NCI-H2171 treated with DMSO at 0.1 percent for 48 hours (cell line): ENCODE results near the gene IQCM.
"Not testable (repeated sequence)": the region's sequence is repeated elsewhere in the genome, so short reads cannot be mapped to it uniquely, and the experiment has no call there.

Experiments
- DNase-seq: peaks from one replicate; lab custom pipeline; 2025; lab: John Stamatoyannopoulos, UW

The IQCM gene

DNA sequence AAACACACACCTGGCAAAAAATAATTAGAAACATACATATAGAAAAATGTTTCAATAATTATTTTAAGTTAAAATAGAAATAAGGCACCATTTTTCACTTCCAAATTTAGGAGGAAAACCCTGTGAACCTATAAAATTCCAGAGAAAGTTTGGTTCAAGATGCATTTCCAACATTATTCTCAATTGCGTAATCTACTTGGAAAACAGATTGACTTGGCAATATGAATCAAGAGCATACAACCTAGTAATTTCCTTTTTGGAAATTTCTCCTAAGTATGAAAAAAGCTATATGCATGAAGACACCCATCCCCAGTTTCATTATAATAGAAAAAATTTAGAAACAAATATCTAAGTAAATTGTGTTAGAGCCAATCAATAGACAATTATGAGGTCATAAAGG is 242.9 kb downstream of the IQCM start:
- DNase-seq: no peak

DNA sequence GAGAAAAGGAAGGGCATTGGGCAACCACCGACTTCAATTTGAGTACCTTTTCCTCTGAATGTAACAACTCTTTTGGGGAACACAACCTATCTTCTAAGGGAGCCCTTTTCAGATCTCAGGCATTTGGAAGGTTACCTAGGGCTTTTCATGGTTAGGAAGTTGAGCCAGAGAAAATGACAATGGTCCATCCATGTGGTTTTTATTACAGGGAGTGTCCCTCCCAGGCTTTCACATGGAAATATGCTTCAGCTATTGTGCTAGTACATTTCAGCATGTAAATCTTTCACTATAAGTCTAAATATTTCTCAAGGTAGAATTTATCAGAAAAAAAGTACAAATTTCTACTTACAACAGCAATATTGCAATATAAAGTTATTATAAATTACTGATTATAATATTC is 259.8 kb downstream of the IQCM start:
- DNase-seq: no peak

DNA sequence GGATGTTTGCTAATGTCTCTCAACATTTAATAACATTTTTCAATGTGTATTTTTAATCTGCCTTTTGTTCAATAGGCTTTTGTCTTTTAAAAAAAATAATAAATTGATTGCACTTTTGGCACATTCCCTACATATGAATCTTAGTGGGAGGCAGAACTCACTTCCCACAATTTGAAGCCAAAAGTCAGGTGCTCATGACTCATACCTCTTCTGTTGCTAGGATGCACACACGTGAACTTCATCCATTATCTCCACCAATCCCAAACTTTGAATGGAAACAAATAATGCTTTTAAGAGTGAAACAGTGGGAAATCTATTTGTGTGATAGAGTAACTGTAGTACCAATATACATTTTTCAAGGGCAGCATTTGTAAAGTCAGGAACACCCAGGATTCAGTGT is 260.5 kb downstream of the IQCM start:
- DNase-seq: no peak

DNA sequence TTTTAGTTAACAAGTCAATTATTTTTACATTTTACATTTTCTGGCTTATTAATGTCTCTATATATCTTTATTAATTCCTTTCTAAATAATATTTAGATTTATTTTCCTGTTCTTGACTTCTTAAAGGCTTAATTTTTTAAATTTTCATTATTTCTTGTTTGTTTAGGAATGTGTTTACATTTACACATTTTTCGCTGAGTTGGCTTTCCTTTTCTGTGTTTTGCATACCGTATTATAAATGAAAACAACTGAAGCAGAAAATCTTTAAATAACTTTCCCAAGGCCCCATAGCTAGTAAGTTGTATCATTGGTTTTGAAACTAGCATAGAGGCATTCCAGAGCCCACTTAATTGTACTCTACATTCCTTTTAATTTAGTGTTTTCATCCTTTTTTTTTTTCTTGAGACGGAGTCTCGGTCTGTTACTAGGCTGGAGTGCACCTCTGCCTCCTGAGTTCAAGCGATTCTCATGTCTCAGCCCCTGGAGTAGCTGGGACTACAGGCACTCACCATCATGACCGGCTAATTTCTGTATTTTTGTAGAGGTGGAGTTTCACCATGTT is 261.6 kb downstream of the IQCM start:
- no peak for DNase-seq

DNA sequence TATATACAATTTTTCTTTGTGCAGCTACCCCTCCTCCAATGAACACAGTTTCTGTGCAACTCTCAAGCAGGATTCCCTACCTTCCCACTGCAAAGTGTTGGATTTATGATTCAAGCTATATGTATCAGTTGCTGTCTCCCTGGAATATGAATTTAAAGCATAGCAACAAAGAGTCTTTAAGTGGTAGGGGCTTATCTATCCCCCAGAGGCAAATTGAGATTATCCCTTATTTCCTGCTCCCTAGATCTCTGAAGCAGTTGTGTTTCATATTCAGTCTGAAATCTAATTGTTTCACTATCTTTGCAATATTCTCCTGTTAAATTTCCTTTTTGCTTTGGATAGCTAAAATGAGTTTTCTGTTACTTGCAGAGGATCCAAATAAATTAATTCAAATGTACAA is 263.0 kb downstream of the IQCM start:
- DNase-seq: no peak

DNA sequence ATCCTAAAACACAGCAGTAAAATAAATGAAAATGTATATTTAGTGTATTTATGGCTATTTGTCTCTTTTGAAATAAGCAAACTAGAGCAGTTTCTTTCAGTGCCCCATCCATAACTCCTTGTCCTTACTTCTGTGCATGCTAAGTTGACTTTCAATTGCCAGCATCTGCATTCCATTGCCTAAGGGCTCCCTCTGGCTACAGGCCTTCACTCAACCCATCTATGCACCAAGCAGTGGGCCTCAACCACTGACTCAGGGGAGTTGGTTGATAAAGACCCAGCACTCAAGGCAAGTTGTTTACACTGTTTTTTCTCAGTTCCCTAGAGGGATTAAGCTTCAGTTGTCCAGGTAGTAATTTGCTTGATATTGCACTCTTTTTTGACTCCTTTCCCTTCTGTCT is 265.7 kb downstream of the IQCM start:
- DNase-seq: no peak

DNA sequence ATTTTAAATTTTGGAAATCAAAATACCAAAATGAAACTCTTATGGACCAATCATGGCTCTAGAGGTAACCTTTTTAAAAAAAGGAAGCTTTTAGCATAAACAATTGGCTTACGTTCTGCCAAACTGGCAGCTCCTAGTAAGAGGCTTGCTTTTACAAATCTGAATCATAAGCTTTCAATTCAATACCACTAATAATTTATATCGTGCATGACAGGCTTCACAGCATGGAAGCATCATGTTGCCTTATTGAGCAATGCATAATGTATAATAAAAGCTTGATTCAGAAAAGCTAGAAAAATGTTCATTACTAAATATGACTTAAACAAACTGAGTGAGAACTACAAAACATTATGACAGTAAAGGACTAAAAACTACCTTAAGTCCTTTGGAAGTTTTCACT is 280.9 kb downstream of the IQCM start:
- DNase-seq: no peak

DNA sequence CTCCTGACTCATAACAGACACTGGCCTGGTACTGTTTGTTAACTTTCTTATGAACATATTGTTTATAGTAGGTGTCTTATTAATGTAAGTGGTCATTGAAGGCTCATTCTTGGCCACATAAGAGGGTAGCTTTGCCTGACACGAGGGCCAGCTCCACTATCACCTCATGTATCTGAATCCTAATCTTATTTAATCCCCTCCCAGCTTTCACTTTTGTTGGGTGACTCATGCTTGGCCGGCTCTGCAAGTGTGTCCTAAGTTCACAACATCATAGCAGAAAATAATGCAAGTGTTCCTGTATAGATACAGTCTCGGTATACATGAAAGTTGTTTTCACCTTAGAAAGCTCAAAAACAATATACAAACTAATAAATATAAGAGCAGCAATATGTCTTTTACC is 283.8 kb downstream of the IQCM start:
- no peak for DNase-seq

DNA sequence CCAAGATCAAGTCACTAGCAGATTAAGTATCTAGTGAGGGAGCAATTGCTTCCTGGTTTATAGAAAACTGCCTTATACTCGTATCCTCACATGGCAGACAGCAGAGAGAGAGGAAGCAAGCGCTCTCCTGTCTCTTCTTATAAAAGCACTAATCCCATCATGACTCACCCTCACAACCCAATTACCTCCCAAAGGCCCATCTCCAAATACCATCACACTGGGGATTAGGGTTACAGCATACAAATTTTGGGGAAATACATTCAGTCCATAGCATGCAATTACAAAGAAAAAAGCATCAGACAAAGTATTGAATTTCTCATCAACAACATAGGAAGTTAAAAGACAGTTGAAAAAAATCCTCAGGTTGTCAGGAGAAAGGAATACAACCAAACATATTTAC is 292.6 kb downstream of the IQCM start:
- DNase-seq: no peak

DNA sequence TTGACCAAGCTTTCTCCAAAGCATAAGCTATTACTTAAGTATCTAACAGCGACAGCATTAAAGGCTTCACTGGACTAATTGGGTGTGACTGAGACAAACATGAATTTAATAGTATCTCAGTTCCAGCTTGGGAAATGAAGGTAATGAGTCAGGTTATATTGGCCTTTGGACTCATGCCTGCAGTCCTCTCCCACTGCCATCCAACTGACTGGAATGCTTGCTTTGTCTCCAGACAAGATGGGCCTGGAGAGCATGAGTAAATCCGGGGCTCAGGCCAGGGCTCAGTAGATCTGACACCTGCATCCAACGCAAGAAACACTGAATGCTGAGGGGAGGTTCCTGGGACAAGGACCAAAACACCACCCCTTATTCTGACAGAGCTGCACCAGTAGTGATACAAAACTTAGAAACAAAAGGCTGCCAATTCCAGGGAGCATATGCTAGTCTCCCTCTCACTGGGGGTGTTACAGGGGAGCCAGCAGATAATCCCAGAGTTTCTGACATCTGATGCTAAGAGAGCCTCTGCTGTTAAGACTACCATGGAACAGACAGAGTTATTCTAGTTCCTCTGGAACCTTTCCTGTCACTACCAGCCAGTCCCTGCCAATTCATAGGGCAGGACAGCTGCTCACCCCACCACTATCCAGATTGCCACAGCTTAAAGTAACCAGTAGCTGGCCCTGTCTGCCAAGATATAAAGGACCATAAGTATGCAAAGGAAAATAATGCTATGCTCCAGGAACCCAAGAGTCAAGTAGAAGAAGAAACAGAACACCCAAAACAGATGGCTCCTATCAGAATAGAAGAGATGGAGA is 293.8 kb downstream of the IQCM start:
- no peak for DNase-seq

DNA sequence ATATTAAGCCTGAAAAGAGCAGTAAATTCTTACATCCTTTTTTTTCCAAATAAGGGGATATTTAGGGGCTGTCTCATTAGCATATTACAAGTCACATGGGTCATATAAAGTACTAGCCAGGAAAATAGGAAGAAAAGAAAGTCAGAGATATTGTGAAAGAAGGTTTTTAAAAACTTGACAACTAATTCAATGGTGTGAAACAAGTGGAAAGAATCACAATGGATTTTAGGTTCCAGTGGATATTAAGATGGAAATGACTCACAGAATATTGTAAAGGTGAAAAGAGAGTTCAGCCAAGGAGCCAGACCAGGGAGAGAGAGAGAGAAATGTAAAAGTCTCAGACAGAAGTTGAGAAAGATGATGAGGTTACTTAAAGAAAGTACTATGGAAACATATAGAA is 297.2 kb downstream of the IQCM start:
- DNase-seq: no peak

DNA sequence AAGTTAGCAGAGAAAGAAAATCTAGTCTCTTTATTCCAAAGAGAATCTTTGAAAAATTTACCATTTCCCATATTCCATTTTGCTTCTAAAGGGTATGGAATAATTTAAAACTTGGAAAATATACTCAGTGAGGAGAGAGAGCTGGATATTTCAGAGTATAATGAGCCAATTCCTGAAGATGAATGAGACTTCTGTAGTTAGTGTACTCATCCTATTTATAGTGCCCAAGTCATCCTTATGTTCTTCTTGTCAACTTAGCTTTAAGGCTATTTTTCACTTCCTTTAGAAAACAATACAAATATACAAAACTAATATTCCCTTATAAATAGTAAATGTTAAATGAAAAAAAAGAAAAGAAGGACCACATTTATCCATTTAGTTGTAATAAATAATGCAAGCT is 302.6 kb downstream of the IQCM start:
- DNase-seq: no peak

DNA sequence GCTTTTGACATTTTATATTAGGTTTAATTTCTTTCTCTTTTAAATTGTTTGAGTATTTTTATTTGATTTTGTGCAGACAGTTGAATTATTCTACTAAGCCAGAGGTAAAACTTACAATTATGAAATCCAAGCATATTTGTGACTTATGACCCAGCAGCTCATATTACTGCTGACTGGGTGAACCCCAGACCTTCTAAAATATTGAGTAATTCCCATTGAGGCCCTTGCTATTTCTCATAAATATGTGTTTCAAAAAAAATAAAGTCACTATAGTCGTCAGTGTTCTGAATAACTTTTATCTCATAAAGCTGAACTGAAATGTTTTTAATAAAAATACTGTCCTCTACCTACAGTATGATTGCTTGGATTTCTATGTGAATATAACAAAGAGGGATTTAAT is 303.1 kb downstream of the IQCM start:
- no peak for DNase-seq

DNA sequence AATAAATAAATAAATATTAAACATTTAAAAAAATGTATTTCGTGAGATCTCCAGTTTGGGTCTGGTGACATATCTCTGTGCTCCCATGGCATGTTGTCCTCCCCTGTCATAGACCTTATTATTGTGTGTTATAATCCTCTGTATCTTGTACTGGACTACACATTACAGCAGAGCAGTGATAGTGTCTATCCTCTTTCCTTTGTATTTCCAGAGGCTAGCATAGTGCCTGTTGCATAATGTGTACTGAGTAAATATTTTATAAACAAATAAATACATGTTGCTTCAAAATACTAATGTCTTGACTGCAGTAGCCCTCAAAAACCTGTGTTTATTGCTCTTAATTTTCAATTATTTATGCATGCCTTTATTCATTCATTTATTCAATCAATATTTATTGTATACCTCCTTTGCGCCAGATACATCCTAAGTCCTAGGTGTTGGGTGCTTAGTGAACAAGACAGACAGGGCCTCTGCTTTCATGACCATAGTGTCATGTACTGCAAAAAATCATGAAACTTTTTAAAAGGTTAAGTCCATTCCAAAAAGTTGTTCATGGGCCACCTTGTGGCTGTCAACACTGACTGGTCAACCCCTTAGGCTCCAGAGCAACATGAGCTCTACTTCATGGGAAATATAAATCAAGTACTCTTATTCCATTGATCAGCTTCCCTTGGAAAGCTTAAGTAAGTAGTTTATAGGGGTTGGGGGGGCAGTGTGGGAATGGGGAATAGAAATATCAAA is 303.9 kb downstream of the IQCM start:
- DNase-seq: no peak

DNA sequence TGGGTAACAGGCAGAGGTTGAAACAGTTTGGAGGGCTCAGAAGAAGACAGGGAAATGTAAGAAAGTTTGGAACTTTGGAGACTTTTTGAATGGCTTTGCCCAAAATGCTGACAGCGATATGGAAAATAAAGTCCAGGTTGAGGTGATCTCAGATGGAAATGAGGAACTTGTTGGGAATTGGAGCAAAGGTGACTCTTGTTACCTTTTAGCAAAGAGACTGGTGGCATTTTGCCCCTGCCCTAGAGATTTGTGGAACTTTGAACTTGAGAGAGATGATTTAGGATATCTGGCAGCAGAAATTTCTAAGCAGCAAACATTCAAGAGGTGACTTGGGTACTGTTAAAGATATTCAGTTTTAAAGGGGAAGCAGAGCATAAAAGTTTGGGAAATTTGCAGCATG is 308.3 kb downstream of the IQCM start:
- not testable (repeated sequence) for DNase-seq

DNA sequence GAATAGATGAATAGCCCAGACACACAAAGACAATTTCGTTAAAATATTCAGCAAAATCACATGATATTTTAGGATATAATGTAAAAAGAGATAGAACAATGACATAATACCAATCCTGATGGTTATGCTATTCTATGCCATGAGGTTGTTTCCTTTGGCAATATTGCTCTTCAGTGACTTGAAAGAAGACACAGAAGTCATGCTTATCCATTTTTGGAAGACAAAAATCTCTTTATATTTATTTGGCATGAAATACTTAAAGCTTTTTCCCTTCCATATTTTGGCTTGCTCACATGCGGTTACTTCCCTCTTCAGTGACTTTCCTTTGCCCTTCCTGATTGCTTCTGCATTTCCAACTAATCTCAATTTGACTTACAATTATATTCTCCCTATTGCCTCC is 314.8 kb downstream of the IQCM start:
- no peak for DNase-seq

DNA sequence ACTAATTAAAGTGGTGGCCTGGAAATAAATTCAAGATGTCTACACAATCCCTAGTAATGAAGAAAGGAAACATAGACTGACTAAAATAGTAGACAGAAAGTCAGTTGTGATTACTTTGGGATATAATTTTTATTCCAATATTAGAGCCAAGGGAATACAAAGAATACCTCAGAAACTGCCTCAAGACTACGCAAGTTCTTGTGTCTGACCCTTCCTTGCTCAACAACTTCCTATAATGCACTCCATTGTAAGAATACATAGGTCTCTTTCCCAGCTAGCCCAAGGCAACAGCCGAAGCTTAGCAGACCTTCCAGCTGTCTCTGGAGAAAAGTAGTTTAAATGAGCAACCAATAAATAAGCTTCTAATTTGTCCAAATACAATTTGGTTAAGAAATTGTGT is 315.9 kb downstream of the IQCM start:
- DNase-seq: no peak

DNA sequence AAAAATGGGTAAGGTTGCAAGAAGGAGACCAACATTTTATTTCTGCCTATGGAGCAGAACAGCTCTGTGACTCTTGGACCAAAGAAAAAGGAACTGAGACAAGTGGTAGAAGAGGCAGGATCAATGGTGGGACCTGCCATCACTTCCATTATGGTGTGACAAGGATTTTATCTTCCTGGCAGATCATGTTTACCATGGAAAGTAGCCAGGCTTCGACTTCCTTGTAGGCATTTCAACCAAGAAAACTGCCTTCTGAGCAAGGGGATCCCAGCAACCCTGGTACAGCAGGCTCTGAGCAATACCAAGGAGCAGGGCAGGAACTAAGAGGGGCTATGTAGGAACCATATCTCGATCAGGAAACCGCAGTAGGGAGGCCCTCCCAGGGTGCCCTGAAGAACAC is 317.4 kb downstream of the IQCM start:
- DNase-seq: no peak

DNA sequence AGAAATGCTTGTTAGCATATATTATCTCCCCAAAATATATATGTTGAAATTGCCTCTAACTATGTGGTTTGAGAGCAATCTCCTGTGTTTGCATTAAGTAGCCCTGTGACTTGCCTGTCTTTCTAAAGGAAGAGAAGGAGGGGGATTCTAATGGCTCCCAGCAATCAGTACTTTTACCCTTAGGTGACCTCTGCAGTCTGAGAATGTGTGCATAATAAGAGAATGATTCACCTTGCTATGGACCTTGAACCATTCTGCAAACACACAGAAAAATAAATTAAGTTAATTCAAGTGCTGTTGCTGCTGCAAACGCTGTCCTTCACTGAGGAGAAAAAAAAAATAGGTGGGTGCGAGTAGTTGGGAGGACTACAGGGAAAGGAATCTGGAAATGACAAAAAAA is 322.2 kb downstream of the IQCM start:
- DNase-seq: no peak

DNA sequence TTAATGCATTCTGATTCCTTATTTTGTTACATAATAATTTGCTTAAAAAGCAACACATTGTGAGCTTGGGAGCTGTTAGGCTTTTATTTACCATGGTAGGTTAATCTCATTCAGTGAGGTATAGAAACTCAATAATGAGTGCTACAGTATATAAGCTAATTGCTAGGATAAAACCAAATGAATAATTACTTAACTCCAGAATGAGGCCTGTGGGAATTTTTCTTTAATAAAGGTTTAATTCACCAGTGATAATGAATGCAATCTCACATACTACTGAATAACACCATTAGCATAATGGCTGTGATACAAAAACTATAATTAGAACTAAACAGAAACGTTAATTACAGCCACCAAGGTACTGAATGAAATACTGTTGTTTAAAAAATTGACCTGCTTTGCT is 326.3 kb downstream of the IQCM start:
- no peak for DNase-seq

DNA sequence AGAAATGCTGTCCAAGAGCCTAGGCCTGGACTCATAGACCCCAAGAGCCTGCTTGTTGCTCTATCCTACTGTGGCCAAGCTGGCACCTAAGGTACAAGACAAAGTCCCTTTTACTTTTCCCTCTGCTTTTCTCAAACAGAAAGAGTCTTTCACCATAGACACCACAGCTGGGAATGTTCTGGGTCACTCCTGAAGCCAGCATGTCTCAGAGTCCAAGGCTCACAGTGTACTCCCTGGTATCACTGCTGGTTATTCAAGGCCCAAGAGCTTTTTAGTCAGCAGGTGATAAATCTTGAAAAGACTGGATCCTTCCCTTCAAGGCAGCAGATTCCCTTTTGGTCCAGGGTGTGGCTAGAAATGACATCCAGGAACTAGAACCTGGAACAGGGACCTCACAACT is 328.8 kb downstream of the IQCM start:
- DNase-seq: no peak

DNA sequence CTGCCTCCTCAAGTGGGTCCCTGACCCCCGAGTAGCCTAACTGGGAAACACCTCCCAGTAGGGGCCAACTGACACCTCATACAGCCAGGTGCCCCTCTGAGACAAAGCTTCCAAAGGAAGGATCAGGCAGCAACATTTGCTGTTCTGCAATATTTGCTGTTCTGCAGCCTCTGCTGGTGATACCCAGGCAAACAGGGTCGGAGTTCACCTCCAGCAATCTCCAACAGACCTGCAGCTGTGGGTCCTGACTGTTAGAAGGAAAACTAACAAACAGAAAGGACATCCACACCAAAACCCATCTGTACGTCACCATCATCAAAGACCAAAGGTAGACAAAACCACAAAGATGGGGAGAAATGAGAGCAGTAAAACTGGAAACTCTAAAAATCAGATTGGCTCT is 347.0 kb downstream of the IQCM start:
- DNase-seq: not testable (repeated sequence)

DNA sequence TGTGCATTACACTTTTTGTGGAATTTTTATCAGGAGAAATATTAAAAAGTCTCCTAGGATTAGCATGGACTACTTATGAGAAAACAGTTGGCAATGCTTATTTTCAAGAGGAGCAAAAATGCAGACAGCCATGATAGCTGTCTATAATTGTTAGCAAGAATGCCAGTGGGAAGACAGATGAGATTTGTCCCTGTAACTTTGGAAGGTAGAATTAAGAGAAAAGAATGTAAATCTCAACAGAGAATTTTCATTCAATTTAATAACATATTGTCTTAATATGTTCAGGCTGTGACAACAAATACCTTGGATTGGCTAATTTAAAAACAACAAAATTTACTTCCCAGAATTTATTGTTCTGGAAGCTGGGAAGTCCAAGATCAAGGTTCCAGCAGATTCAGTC is 349.2 kb downstream of the IQCM start:
- no peak for DNase-seq
